SU-DHL-6 (cell line): ENCODE measurements around the gene ZNF423.

ENCODE experiments used
- CTCF ChIP-seq: fragments of 200-600 bp; sonication (generic); IDR thresholded peaks from one replicate; pipeline ENCODE4 v1.5.1; 2017; ENCODE audit warnings: antibody characterized with exemption, mild to moderate bottlenecking, low read length, moderate library complexity; ENCODE audit not compliant: insufficient read depth, poor library complexity, severe bottlenecking
- EZH2phosphoT487 ChIP-seq: fragments of 200-600 bp; sonication (generic), shearing (Covaris generic); conservative IDR thresholded peaks from 2 replicates; pipeline ENCODE4 v1.6.1; 2018; ENCODE audit warnings: mild to moderate bottlenecking, antibody characterized with exemption, low read length, moderate library complexity, mixed read lengths

DNA sequence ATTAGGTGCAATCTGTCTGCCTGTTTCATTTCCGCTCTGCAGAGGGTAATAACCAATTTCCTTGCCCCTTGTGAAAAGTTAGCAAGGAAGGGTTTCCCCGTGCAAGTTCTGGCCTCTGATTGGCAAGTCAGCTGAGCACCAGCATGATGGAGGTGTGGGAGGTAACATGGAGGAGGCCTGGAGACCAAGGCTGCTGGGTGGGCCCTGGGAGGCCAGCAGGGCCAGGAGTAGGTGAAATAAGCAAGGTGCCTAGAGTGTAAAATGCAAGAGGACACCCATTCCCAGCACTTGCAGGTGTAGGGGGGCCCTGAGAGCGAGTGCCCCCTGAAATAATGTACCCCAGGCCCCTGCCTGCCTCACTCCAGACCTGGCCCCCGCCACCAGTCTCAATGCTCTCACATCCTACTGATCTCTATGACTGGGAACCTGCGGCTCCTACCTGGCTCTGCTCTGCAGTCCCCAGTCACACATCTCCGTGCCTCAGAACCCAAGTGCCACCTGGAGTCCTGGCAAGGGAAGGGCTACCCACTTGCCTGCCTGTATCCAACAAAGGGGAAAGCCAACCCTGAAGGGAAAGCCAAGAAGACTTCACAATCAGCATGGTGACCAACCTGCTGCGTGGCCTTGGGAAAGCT lies 366.1 kb downstream of the ZNF423 start:
- no peak for TF ChIP-seq CTCF
- TF ChIP-seq EZH2phosphoT487 = no peak
